IPS DF 6.9 (cell line): ENCODE results near the gene PRKAG2.

Experiments
- DNase-seq: peaks from one replicate; pipeline ENCODE4 v3.0.0-alpha.2; 2013; ENCODE audit warnings: low read depth, low spot score
- H3K27ac ChIP-seq: one replicate; pipeline ENCODE4 v1.5.1; 2013; ENCODE audit warnings: low read length, control low read depth
- H3K27me3 ChIP-seq: 2 replicates; pipeline ENCODE4 v1.6.1; 2013; ENCODE audit warnings: mild to moderate bottlenecking, low read length; ENCODE audit not compliant: control insufficient read depth, insufficient read depth
- H3K36me3 ChIP-seq: 2 replicates; pipeline ENCODE4 v1.6.1; 2013; ENCODE audit warnings: low read length; ENCODE audit not compliant: control insufficient read depth, insufficient read depth
- H3K4me1 ChIP-seq: 2 replicates; pipeline ENCODE4 v1.6.1; 2013; ENCODE audit warnings: low read length; ENCODE audit not compliant: control insufficient read depth, insufficient read depth
- H3K4me3 ChIP-seq: 2 replicates; pipeline ENCODE4 v1.5.1; 2013; ENCODE audit warnings: mild to moderate bottlenecking, low read length
- H3K9me3 ChIP-seq: 2 replicates; pipeline ENCODE4 v1.6.1; 2013; ENCODE audit warnings: low read length, inconsistent platforms; ENCODE audit not compliant: control insufficient read depth, insufficient read depth
- WGBS: extraction: QIAGEN DNeasy Blood & Tissue Kit; methylation state at CpG from one replicate; pipeline ENCODE4 v1.1.7; 2013; ENCODE audit warnings: mixed read lengths, missing lambda C conversion rate; ENCODE audit not compliant: insufficient read length, insufficient coverage; 5-methylcytosine and 5-hydroxymethylcytosine counted together

Gene PRKAG2

DNA sequence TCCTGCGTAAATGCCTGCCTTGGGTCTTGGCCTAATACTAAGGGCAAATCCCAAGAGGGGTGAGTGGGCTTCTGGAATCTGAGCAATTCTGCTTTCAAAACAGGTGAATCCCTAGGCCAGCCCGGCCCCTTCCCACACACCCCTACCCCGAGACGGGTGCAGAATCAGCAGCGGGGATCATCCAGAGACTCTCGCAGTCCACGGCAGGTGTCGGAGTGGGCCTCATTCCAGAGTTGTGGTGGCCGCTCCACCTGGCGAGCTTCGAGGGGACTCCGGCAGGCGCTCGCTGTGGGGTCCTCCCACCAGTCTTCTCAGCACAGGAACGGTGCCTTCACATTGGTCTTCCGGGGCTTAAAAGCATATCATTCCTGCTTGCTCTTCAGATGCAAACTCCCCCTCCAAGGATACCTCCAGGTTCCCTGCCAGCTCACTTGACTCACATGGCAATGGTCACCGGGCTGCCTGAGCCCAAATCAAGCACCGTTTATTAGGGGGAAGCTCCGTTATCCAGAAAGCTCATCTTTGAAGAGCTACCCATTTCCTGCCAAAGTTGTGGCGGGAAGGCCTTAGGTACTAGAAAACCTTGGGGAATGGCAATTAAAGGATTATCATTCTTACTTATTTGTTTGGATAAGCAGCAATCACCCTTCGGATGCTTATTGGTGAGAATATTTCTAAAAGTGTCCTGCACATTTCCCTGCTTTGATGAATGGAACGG, 67.6 kb downstream of the PRKAG2 start:
- Histone ChIP-seq H3K9me3 (no peaks in the 10 kb centered on the region), H3K4me1 (0 out of 2 replicates have a peak, but pooled peaks cover under 1% of the 10 kb centered on the region), H3K27me3 (no peaks in the 10 kb centered on the region), H3K4me3 (no peak overlapping the region), H3K36me3 (no peaks in the 10 kb centered on the region), H3K27ac (no peak overlapping the region)
- WGBS, result no CpG with 5 or more reads among the region's 22 CpGs
- DNase-seq, result no peak

- Histone ChIP-seq H3K27me3 (no peaks in the 10 kb centered on the region), H3K36me3 (no peaks in the 10 kb centered on the region), H3K27ac (no peak overlapping the region), H3K4me3 (no peak overlapping the region; the same call in 1 of the 2 replicates), H3K9me3 (no peaks in the 10 kb centered on the region), H3K4me1 (no peaks in the 10 kb centered on the region)
- DNase-seq, result no peak
- no CpG with 5 or more reads among the region's 24 CpGs for WGBS
These were observed 68.3 kb downstream of the PRKAG2 start for GRCh38 chr7:151808400-151809145.

DNA sequence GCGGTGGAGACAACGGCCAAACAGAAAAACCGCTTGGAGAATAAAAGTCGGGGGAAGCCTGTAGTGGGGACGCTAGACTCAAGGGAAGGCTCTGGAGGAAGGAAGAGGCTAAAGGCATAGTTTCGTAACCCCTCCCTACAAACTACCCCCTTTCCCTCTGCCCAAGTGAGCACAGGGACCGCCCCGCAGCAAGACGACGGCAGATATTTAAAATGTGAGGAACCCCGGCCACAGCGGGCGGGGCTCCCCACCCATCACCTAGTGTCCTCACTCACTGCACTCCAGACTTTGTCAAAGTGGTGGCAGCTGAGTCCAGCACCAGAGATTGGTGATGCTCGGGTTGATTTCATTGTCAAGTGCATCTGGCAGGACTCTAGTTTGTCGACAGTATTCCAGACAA, 69.1 kb downstream of the PRKAG2 start:
- DNase-seq, result no peak
- no CpG with 5 or more reads among the region's 15 CpGs for WGBS
- Histone ChIP-seq H3K27me3 (no peaks in the 10 kb centered on the region), H3K27ac (no peak overlapping the region), H3K4me3 (no peak overlapping the region), H3K9me3 (no peaks in the 10 kb centered on the region), H3K36me3 (no peaks in the 10 kb centered on the region), H3K4me1 (no peaks in the 10 kb centered on the region)

DNA sequence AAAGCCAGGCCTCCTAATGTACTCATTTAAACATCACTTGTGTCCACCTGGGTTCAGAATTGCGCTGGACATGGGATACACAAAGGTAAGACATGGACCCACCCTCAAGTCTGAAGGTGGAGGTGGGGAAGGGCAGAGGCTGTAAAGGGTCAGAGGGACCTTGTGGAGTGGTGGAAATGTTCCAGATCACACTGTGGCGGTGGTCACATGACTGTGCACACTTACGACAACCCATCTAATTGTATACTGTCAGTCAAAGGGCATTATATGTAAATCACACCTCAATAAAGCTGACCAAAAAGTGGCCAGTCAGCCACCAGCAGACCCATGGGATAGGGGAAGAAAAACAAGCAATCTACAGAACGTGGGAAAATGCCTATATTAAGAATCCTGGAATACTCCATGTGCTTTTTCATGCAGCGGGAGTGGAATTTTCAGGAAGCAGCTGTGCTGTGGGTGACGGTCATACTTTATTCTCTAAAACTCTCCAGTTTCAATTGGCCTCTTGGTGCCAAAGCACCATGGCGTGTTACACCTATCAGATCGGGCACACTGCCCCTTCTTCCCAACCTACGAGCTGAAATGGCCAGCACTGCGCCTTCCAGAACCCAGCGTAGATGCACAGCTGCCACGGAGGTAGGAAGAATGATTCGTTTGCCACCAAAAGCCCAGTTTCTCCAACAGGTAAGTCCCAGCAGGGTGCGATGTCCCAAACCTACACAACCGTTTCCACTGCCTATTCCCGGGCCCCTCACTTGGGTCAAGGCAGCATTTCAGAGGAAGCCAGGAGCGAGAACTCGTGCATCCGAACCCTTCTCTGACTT, 69.8 kb downstream of the PRKAG2 start:
- Histone ChIP-seq H3K27me3 (no peaks in the 10 kb centered on the region), H3K27ac (no peak overlapping the region), H3K4me3 (no peak overlapping the region), H3K9me3 (no peaks in the 10 kb centered on the region), H3K4me1 (no peaks in the 10 kb centered on the region), H3K36me3 (no peaks in the 10 kb centered on the region)
- WGBS, result no CpG with 5 or more reads among the region's 19 CpGs
- no peak for DNase-seq

GRCh38 chr7:151806204-151806603, 70.7 kb downstream of the PRKAG2 start:
- no CpG with 5 or more reads among the region's 8 CpGs for WGBS
- Histone ChIP-seq H3K36me3 (no peaks in the 10 kb centered on the region), H3K9me3 (no peaks in the 10 kb centered on the region), H3K4me3 (no peak overlapping the region), H3K27ac (no peak overlapping the region), H3K27me3 (no peaks in the 10 kb centered on the region), H3K4me1 (no peaks in the 10 kb centered on the region)
- DNase-seq, result no peak

DNA sequence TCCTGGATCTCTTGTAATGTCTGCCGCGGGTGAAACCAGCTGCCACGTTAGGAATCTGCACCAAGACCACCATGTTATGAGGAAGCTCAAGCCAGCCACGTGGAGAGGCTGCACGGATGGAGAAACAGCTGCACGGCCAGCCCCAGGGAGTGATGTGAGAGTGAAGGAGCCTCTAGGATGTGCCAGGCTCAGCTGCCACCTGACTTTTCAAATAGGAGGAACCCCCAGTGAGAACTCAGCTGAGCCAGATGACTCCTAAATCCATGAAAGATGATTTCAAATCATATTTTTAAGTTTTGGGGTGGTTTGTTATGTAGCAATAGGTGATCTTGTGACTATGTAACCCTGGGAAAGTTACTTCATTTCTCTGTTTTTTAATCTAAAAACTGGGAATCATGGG, 71.7 kb downstream of the PRKAG2 start:
- Histone ChIP-seq H3K4me3 (no peak overlapping the region), H3K9me3 (no peaks in the 10 kb centered on the region), H3K36me3 (no peaks in the 10 kb centered on the region), H3K27me3 (no peaks in the 10 kb centered on the region), H3K4me1 (no peaks in the 10 kb centered on the region), H3K27ac (no peak overlapping the region)
- no peak for DNase-seq
- no CpG with 5 or more reads among the region's 6 CpGs for WGBS

DNA sequence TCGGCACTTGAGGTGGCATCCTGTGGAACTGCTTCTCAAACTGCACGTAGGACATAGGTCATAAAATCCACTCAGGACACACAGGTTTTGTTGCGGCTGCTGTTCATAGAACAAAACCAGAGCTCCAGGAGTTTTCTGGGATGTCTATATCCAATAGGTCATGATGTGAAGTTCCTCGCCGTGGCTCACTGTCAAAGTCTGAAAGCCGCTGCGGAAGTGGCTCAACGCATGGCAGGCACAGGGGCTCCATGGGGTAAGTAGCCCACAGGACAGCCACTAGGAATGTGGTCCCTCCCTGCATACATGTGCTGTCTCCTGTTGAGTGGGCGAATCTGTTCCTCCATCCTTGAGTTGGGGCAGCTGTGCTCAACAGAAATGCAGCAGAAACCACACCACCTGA, 72.2 kb downstream of the PRKAG2 start:
- no CpG with 5 or more reads among the region's 9 CpGs for WGBS
- Histone ChIP-seq H3K4me3 (no peak overlapping the region), H3K4me1 (no peaks in the 10 kb centered on the region), H3K9me3 (no peaks in the 10 kb centered on the region), H3K27ac (no peak overlapping the region), H3K36me3 (no peaks in the 10 kb centered on the region), H3K27me3 (no peaks in the 10 kb centered on the region)
- DNase-seq, result no peak

- Histone ChIP-seq H3K4me1 (no peaks in the 10 kb centered on the region), H3K4me3 (no peak overlapping the region), H3K9me3 (no peaks in the 10 kb centered on the region), H3K27me3 (no peaks in the 10 kb centered on the region), H3K27ac (no peak overlapping the region), H3K36me3 (no peaks in the 10 kb centered on the region)
- DNase-seq, result no peak
- no CpG with 5 or more reads among the region's 8 CpGs for WGBS
These were observed 73.1 kb downstream of the PRKAG2 start for GRCh38 chr7:151803841-151804240.

GRCh38 chr7:151802469-151802846, 74.5 kb downstream of the PRKAG2 start:
- H3K4me3 ChIP-seq, result no peak overlapping the region
- H3K4me1 ChIP-seq, result no peaks in the 10 kb centered on the region
- H3K36me3 ChIP-seq, result no peaks in the 10 kb centered on the region
- no CpG with 5 or more reads among the region's 5 CpGs for WGBS
- DNase-seq, result no peak
- no peaks in the 10 kb centered on the region for H3K27me3 ChIP-seq
- no peaks in the 10 kb centered on the region for H3K9me3 ChIP-seq
- H3K27ac ChIP-seq, result no peak overlapping the region

DNA sequence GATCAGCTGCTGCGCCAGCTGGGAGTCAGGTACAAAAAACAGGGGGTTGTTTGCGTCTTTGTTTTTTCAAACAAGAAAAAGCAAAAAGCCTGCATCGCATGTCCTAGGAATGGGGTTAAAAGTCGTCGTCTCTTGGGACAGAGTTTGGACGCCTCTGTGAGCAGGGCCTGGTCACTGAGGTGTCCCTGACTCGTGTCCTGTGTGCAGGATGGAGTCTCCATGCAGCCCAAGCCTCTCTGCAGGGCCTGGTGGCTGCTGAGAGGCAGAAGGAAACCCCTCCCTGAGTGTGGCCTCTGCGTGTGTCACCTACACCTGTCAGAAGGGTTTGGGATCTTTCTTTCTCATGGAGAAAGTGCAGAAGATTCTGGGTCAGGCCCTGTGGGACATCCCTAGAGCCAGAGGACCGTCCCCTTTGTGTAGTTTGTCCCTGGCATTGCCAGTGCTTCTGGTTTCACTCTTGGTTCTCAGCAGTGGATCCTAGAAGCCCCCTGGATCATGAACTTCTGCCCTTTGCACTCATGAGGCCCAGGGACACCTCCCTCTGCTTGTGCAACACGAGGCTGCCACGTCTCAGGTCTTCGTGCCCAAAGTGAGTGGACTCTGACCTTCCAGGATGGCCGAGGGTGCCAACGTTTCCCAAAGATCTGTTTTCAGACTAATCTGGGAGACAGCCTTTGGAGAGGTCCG, 75.0 kb downstream of the PRKAG2 start:
- Histone ChIP-seq H3K36me3 (no peaks in the 10 kb centered on the region), H3K4me1 (no peaks in the 10 kb centered on the region), H3K27ac (no peak overlapping the region), H3K9me3 (no peaks in the 10 kb centered on the region), H3K4me3 (no peak overlapping the region), H3K27me3 (no peaks in the 10 kb centered on the region)
- no CpG with 5 or more reads among the region's 15 CpGs for WGBS
- no peak for DNase-seq
